Lower lobe of right lung (tissue), 2 donors: ENCODE results near the gene NME3. TPM values are rescaled to one million over a fixed set of nuclear protein-coding genes. Genes with fewer than 3 reads are reported as not detected.

Experiments
- ATAC-seq, 2 donors: fragments of 200-7000 bp; cut with Tn5 transposase; one replicate each; pipeline ENCODE4 v1.9.1; 2020 to 2022; ENCODE audit warnings: mild to moderate bottlenecking in 2 of 2, moderate library complexity in 2 of 2
- DNase-seq: peaks from one replicate; pipeline ENCODE4 v3.0.0-alpha.2; 2020
- H3K27ac ChIP-seq: fragments of 200-600 bp; one replicate; pipeline ENCODE4 v1.8.0; 2022
- H3K27me3 ChIP-seq: fragments of 200-600 bp; one replicate; pipeline ENCODE4 v1.8.0; 2022; ENCODE audit warnings: low read depth
- H3K36me3 ChIP-seq: fragments of 200-600 bp; one replicate; pipeline ENCODE4 v1.8.0; 2022; ENCODE audit warnings: mild to moderate bottlenecking
- H3K4me1 ChIP-seq: fragments of 200-600 bp; one replicate; pipeline ENCODE4 v1.8.0; 2022
- H3K4me3 ChIP-seq: fragments of 200-600 bp; one replicate; pipeline ENCODE4 v1.8.0; 2022; ENCODE audit warnings: mild to moderate bottlenecking
- H3K9me3 ChIP-seq: fragments of 200-600 bp; one replicate; pipeline ENCODE4 v1.8.0; 2022
- CTCF ChIP-seq: fragments of 200-600 bp; IDR thresholded peaks from one replicate; pipeline ENCODE4 v1.8.0; 2022; ENCODE audit warnings: antibody characterized with exemption, mild to moderate bottlenecking
- intact Hi-C: fragments of 100-400 bp; cut with DNase I; formaldehyde crosslinking; loops from one replicate; pipeline ENCODE4 v1.11.0; 2022
- total RNA-seq: library from RNA; stranded (reverse); fragmentation: NEBNext Ultra II Directional; extraction: Animal tissue kit (Norgen Biotek cat#: 25700); gene quantifications from one replicate; pipeline ENCODE4 v1.2.1, GENCODE V29; 2021
- donor health status: DM: no; HTN: yes; CAD: no; lungs with severe emphysema.

The NME3 gene
- total RNA-seq, 1 donor from 2014 or later, result 56.5 TPM

DNA sequence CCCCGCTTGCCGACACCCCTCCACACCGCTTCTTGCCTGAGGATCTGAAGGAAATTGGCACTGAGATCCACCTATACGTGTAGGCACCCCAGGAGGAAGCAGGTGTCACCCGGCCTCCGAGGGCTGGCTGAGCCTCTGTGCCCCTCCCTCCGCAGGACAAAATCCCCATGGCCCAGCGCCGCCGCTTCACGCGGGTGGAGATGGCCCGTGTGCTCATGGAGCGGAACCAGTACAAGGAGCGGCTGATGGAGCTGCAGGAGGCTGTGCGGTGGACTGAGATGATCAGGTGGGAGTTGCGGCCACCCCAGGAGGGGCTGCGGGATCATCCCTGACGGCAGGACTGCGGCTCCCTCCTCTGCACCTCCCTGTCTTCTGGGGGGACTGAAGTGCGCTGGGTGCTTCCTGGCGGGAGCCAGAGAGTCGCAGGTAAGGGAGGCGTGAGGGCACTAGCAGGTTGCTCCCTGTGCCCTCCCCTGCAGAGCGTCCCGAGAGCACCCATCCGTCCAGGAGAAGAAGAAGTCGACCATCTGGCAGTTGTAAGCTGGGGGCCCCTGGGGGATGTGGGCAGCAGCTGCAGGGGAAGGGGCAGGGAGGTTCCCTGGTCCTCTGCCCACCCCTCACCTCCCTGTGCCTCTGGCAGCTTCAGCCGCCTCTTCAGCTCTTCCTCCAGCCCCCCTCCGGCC is 9.0 kb downstream of the NME3 start:
- ATAC-seq (no peak), DNase-seq (no peak)
- Histone ChIP-seq H3K36me3 (peaks cover 91% of the 10 kb centered on the region), H3K4me1 (no peaks in the 10 kb centered on the region), H3K4me3 (no peak overlapping the region), H3K27ac (no peak overlapping the region), H3K27me3 (no peaks in the 10 kb centered on the region), H3K9me3 (no peaks in the 10 kb centered on the region)
- no peak for TF ChIP-seq CTCF
- intact Hi-C loops, result no loop called here

GRCh38 chr16:1761751-1762150 is 9.6 kb downstream of the NME3 start:
- DNase-seq (no peak), ATAC-seq (no peak)
- no peaks in the 10 kb centered on the region for H3K27me3 ChIP-seq
- H3K4me3 ChIP-seq, result no peak overlapping the region
- H3K4me1 ChIP-seq, result no peaks in the 10 kb centered on the region
- H3K27ac ChIP-seq, result no peak overlapping the region
- H3K36me3 ChIP-seq, result peaks cover 89% of the 10 kb centered on the region
- no peak for TF ChIP-seq CTCF
- intact Hi-C loops, result no loop called here
- no peaks in the 10 kb centered on the region for H3K9me3 ChIP-seq

DNA sequence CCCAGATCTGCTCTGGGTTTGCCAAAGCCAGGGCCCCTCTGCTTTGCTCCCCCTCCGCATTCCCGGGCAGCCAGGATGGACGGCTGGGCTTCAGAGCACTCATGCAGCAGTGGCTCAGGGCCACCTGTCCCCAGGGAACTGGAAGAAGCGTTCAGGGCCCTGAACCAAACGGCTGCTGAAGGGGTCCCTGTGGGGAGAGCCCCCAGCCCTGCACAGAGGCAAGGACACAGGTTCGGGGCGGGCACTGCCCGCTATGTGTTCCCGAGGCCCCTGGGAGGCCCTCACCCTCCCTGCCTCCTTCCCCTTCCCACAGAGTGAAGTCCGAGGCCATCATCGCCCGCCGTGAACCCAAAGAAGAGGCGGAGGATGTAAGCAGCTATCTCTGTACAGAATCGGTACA is 10.4 kb downstream of the NME3 start:
- Histone ChIP-seq H3K4me1 (no peaks in the 10 kb centered on the region), H3K4me3 (no peak overlapping the region), H3K27me3 (no peaks in the 10 kb centered on the region), H3K9me3 (no peaks in the 10 kb centered on the region), H3K36me3 (peaks cover 81% of the 10 kb centered on the region), H3K27ac (no peak overlapping the region)
- DNase-seq, result no peak
- no peak for ATAC-seq
- no peak for TF ChIP-seq CTCF
- intact Hi-C loops, result no loop called here

DNA sequence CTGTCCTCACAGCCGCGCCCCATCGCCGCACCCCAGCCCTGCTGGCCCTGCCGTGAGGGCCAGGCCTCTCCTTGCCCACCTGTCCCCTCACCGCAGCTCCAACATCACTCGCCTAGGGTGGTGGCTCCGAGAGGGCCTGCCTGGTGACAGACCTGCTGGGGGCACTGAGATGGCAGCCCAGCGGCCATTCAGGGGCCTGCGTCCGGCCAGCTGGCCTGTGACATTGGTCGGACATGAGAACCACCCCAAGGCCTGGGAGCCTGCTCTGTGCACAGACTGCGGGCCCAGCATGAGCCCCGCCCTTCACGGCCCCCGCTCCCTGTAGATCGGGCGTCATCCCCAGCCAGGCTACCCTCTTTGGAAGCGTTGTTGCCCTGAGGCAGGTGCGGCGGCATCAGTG is 11.8 kb downstream of the NME3 start:
- H3K27me3 ChIP-seq, result no peaks in the 10 kb centered on the region
- no peaks in the 10 kb centered on the region for H3K4me1 ChIP-seq
- no peaks in the 10 kb centered on the region for H3K9me3 ChIP-seq
- TF ChIP-seq CTCF, result no peak
- peaks cover 75% of the 10 kb centered on the region for H3K36me3 ChIP-seq
- H3K27ac ChIP-seq, result no peak overlapping the region
- no peak overlapping the region for H3K4me3 ChIP-seq
- intact Hi-C loops, result no loop called here
- ATAC-seq (no peak), DNase-seq (no peak)

DNA sequence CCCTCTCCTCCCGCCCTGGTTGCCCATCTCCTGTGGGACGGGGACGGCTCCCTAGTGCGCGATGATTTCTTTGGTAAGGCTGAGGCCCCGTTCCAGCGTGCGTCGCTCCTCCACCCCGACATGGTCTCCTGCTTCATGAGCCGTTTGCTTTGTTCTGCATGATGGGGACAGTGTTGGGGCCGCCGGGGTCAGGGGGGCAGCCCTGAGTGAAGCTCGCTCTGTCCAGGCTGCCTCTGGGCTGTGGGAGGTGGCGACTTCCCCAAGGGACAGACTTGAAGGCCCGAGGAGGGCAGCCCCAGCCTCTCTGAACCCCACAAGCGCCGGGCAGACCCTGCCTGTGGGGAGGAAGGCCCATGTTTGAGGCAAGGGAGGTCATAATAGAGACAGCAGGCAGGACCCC is 12.4 kb downstream of the NME3 start:
- DNase-seq (no peak), ATAC-seq (no peak)
- TF ChIP-seq CTCF, result no peak
- Histone ChIP-seq H3K4me1 (no peaks in the 10 kb centered on the region), H3K27me3 (no peaks in the 10 kb centered on the region), H3K36me3 (peaks cover 75% of the 10 kb centered on the region), H3K4me3 (no peak overlapping the region), H3K27ac (no peak overlapping the region), H3K9me3 (no peaks in the 10 kb centered on the region)
- intact Hi-C loops, result no loop called here
